SK-N-SH treated with all-trans-retinoic acid at 6 μM for 48 hours (cell line): ENCODE data around the gene ANO6.

Experiments used
- GLIS3 ChIP-seq: fragments of 250-450 bp; sonication (Bioruptor Pico); IDR thresholded peaks from 2 replicates; pipeline ENCODE4 v1.5.0; 2020; ENCODE audit warnings: mild to moderate bottlenecking, moderate library complexity
- ZNF70 ChIP-seq: fragments of 450-650 bp; formaldehyde crosslinking; IDR thresholded peaks from 2 replicates; pipeline ENCODE4 v1.5.0; 2020; ENCODE audit warnings: mild to moderate bottlenecking, moderate library complexity

GRCh38 chr12:45458238-45458637, 242.3 kb downstream of the ANO6 start:
- TF ChIP-seq ZNF70 (CRISPR knock-in tag) (no peak), GLIS3 (CRISPR knock-in tag) (no peak)
